Lung (tissue), 12 donors: Measurements from ENCODE around the gene SEMA6D. TPM values are rescaled to one million over a fixed set of nuclear protein-coding genes. Genes with fewer than 3 reads are reported as not detected.

Experiments
- ATAC-seq: fragments of 200-7000 bp; cut with Tn5 transposase; one replicate; pipeline ENCODE4 v1.9.1; 2020; ENCODE audit warnings: moderate number of reproducible peaks; ENCODE audit not compliant: insufficient read depth, low FRiP score
- DNase-seq, 3 donors: peaks; one replicate each; pipeline ENCODE4 v3.0.0-alpha.2; 2013 to 2017
- H3K27ac ChIP-seq, 2 donors: one replicate each; pipeline ENCODE4 v1.5.1; 2013; ENCODE audit warnings: mild to moderate bottlenecking in 2 of 2, moderate library complexity in 2 of 2, control low read depth in 1 of 2, inconsistent platforms in 1 of 2, low read depth in 1 of 2, low read length in 1 of 2
- H3K27me3 ChIP-seq, 3 donors: one replicate each; pipeline ENCODE4 v1.5.1; 2013; ENCODE audit warnings: low read length in 2 of 3; ENCODE audit not compliant: control insufficient read depth in 3 of 3, insufficient read depth in 3 of 3
- H3K36me3 ChIP-seq, 4 donors: one replicate each; pipeline ENCODE4 v1.5.1; 2013; ENCODE audit warnings: low read length in 4 of 4, mild to moderate bottlenecking in 1 of 4, moderate library complexity in 1 of 4; ENCODE audit not compliant: control insufficient read depth in 4 of 4, insufficient read depth in 4 of 4
- H3K4me1 ChIP-seq, 5 donors: one replicate each; pipeline ENCODE4 v1.5.1; 2013; ENCODE audit warnings: low read length in 5 of 5, mild to moderate bottlenecking in 2 of 5, moderate library complexity in 1 of 5; ENCODE audit not compliant: control insufficient read depth in 5 of 5, insufficient read depth in 5 of 5
- H3K4me3 ChIP-seq: one replicate; pipeline ENCODE4 v1.5.1; 2013; ENCODE audit warnings: mild to moderate bottlenecking, control low read depth, moderate library complexity
- H3K9ac ChIP-seq, 2 donors: one replicate each; pipeline ENCODE4 v1.5.1; 2013; ENCODE audit warnings: low read length in 2 of 2, control low read depth in 1 of 2; ENCODE audit not compliant: insufficient read depth in 1 of 2
- H3K9me3 ChIP-seq, 4 donors: one replicate each; pipeline ENCODE4 v1.5.1; 2013; ENCODE audit warnings: low read length in 3 of 4, mild to moderate bottlenecking in 1 of 4, moderate library complexity in 1 of 4; ENCODE audit not compliant: control insufficient read depth in 4 of 4, insufficient read depth in 3 of 4
- WGBS, 2 donors: extraction: QIAGEN DNeasy Blood & Tissue Kit; methylation state at CpG; one replicate each; pipeline ENCODE4 v1.1.7; 2013; 5-methylcytosine and 5-hydroxymethylcytosine counted together
- polyA plus RNA-seq, 2 donors: library from polyadenylated mRNA; stranded (reverse); fragments of 200-250 nt; gene quantifications; one replicate each; pipeline ENCODE4 v1.2.1, GENCODE V29; 2013
- total RNA-seq, 2 donors: library from RNA; depleted of rRNA in 1 of 2; stranded (reverse); fragments of >200 nt in 1 of 2; gene quantifications; one replicate each; pipeline ENCODE4 v1.2.1, GENCODE V29; 2014 to 2021
- TF ChIP-seq, protein P1 (sequence below): IDR thresholded peaks from 2 replicates; pipeline ENCODE4 v1.5.1; 2012; ENCODE audit warnings: mild to moderate bottlenecking; ENCODE audit errors: control extremely low read depth, extremely low read depth
- donor health status: control.
- donor health status: control.
- donor health status: Bipolar disorder and iron deficiency.
- donor health status: healthy.
- donor health status: DM: yes; HTN: yes; CAD: no.

SEMA6D gene
- total and polyA plus RNA-seq, 4 donors = 2.1 to 64.5 (median 4.0) TPM

DNA sequence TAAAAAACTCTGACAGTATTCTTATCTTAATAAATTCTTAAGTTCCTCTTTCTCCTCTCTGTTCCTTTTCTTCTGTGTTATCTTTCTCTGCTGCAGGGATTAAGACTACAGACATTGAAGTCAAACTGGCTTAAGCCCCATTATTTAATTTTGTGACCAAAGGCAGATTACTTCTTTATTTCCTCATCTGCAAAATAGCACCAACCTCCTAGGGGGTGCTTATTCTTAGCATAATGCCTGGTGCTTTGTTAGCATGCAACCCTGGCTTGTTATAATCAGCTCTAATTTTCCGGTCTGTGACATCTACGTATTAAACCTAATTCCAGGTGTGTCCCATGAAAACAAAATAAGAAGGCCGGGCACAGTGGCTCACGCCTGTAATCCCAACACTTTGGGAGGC is 23.8 kb downstream of the SEMA6D start:
- Histone ChIP-seq H3K27me3 (no peaks in the 10 kb centered on the region), H3K4me1 (peaks cover 0 to 25% (median 15%) of the 10 kb centered on the region in 5 donors), H3K36me3 (peaks cover 0 to 15% (median 7%) of the 10 kb centered on the region in 4 donors), H3K4me3 (no peak overlapping the region), H3K9ac (no peak overlapping the region), H3K9me3 (no peaks in the 10 kb centered on the region), H3K27ac (no peak overlapping the region)
- ATAC-seq = no peak
- no peak for DNase-seq
- 94 to 95% methylated on average over 4 of the region's 4 CpGs for WGBS, 2 donors
- TF ChIP-seq, protein P1, sequence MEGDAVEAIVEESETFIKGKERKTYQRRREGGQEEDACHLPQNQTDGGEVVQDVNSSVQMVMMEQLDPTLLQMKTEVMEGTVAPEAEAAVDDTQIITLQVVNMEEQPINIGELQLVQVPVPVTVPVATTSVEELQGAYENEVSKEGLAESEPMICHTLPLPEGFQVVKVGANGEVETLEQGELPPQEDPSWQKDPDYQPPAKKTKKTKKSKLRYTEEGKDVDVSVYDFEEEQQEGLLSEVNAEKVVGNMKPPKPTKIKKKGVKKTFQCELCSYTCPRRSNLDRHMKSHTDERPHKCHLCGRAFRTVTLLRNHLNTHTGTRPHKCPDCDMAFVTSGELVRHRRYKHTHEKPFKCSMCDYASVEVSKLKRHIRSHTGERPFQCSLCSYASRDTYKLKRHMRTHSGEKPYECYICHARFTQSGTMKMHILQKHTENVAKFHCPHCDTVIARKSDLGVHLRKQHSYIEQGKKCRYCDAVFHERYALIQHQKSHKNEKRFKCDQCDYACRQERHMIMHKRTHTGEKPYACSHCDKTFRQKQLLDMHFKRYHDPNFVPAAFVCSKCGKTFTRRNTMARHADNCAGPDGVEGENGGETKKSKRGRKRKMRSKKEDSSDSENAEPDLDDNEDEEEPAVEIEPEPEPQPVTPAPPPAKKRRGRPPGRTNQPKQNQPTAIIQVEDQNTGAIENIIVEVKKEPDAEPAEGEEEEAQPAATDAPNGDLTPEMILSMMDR = no peak

DNA sequence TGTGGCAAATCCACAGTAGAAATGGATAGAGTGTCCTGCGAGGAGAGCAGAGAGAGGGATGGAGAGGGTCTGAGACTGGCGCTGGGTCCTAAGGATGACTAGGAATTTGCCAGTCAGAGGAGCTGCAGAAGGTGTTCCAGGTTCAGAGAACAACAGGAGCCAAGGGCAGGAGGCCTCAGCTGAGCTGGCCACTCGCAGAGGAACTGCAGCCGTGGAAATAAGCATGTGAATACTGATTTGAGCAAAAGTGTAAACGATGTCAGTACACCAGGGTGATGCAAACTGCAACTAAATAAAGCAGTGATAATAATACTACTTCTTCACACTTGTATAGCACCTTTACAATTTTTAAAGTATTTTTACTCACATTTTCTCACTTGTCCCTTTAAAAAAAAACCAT is 24.6 kb downstream of the SEMA6D start:
- Histone ChIP-seq H3K27ac (no peak overlapping the region), H3K9me3 (no peaks in the 10 kb centered on the region), H3K9ac (no peak overlapping the region), H3K36me3 (peaks cover 0 to 15% (median 7%) of the 10 kb centered on the region in 4 donors), H3K4me3 (no peak overlapping the region), H3K4me1 (peaks cover 0 to 20% (median 13%) of the 10 kb centered on the region in 5 donors), H3K27me3 (no peaks in the 10 kb centered on the region)
- WGBS, 2 donors = 92 to 94% methylated on average over 5 of the region's 5 CpGs
- ATAC-seq (no peak), DNase-seq (no peak)
- TF ChIP-seq, protein P1 = no peak

DNA sequence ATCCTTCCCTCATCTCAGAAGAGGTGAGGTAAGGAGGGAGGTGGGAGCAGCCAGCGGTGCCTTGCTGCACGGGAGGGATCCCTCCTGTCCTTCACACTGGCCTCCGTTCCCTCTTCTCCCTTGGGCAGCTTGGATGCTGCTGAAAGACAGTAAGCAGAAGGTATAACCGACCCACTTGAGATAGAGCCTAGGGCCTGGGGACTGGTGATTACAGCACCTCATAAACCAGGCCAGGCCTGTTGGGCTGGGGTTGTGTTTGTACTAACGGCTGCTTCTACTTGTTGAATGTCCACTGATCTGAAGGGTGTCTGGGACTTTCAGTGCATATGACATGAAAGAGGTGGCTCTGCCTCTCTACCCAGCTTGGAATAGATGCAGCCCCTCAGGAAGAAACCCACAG is 25.0 kb downstream of the SEMA6D start:
- Histone ChIP-seq H3K36me3 (peaks cover 0 to 15% (median 7%) of the 10 kb centered on the region in 4 donors), H3K4me3 (no peak overlapping the region), H3K9ac (no peak overlapping the region), H3K27ac (no peak overlapping the region), H3K27me3 (no peaks in the 10 kb centered on the region), H3K9me3 (no peaks in the 10 kb centered on the region), H3K4me1 (peaks cover 0 to 20% (median 11%) of the 10 kb centered on the region in 5 donors)
- TF ChIP-seq, protein P1 = no peak
- DNase-seq (no peak), ATAC-seq (no peak)
- WGBS, 2 donors = 81 to 92% methylated on average over 5 of the region's 5 CpGs

DNA sequence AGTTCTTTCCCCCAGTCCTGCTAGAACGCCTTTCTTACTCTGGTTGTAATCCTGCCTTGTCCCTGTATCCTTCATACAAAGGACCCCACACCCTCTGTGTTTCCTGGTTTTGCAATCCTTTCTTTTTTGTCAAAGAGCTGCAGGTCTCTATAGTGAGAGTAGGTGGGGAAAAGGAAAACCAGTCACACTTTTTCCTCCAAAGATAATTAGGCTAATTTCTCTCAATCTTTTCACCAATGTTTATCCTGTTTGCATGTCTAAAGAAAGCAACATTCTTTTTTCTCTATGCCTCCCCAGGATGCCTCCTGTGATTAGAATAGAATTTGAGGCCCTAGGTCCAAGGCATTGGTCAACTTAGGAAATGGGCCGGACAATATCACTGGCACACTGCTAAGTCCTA is 25.4 kb downstream of the SEMA6D start:
- no peaks in the 10 kb centered on the region for H3K27me3 ChIP-seq
- H3K4me3 ChIP-seq = no peak overlapping the region
- TF ChIP-seq, protein P1 = no peak
- no peak overlapping the region for H3K27ac ChIP-seq
- 81 to 85% methylated on average over 2 of the region's 2 CpGs for whole genome bisulfite sequencing, 2 donors
- peaks cover 0 to 18% (median 11%) of the 10 kb centered on the region in 5 donors for H3K4me1 ChIP-seq
- no peak overlapping the region for H3K9ac ChIP-seq
- ATAC-seq (no peak), DNase-seq (no peak)
- no peaks in the 10 kb centered on the region for H3K9me3 ChIP-seq
- H3K36me3 ChIP-seq = peaks cover 0 to 15% (median 7%) of the 10 kb centered on the region in 4 donors
